ENCODE results near the gene SH3PXD2A. TPM values are rescaled to one million over a fixed set of nuclear protein-coding genes. Genes with fewer than 3 reads are reported as not detected.

Gene SH3PXD2A
- total RNA-seq, 4 donors from 2014 or later = 26.5 to 56.9 (median 33.3) TPM

DNA sequence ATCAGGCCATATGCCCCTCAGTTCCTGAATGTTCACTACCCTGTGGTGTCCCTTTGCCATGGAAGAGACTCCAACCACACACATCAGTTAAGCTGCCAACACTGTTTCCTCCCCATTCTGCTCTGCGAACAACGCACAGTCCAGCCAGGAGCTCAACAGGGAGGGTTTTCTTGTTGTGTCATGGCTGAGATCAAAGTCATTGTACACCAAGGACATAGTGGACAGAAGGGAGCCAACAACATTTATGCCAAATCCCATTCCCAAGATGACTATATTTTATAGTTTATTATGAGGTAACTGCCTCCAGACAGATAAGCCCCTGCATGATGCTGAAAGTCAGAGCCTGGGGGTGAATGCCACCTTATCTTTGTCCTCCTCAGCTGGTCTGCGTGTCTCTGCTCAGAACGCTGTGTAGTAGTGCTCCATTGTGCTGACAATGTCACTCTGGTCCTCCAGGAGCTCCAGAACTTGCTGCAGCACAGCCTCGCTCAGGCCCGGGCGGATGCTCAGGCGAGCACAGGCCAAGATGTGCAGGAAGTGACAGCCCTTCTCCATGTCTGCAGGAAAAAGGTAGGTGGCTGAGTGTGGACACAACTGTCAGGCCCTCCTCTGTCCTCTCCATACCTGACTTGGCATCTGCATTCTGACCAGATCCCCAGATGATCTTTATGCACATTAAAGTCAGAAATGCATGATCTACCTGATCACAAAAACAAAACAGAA is 27.1 kb upstream of the SH3PXD2A start:
- peaks cover 0 to 15% (median 4%) of the 10 kb centered on the region in 4 donors for H3K4me1 ChIP-seq
- TF ChIP-seq, protein P1, sequence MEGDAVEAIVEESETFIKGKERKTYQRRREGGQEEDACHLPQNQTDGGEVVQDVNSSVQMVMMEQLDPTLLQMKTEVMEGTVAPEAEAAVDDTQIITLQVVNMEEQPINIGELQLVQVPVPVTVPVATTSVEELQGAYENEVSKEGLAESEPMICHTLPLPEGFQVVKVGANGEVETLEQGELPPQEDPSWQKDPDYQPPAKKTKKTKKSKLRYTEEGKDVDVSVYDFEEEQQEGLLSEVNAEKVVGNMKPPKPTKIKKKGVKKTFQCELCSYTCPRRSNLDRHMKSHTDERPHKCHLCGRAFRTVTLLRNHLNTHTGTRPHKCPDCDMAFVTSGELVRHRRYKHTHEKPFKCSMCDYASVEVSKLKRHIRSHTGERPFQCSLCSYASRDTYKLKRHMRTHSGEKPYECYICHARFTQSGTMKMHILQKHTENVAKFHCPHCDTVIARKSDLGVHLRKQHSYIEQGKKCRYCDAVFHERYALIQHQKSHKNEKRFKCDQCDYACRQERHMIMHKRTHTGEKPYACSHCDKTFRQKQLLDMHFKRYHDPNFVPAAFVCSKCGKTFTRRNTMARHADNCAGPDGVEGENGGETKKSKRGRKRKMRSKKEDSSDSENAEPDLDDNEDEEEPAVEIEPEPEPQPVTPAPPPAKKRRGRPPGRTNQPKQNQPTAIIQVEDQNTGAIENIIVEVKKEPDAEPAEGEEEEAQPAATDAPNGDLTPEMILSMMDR (IDR thresholded peaks at IDR 0.05) = no peak
- no peak for TF ChIP-seq EP300 (IDR thresholded peaks at IDR 0.05; ENCODE audit: low read depth)
- TF ChIP-seq POLR2A (IDR thresholded peaks at IDR 0.05) = no peak
- TF ChIP-seq POLR2AphosphoS5 (IDR thresholded peaks at IDR 0.05) = no peak
- H3K36me3 ChIP-seq = peaks cover 0 to 27% (median 6%) of the 10 kb centered on the region in 4 donors
- H3K27ac ChIP-seq = no peak overlapping the region
- WGBS, 2 donors (ENCODE audit: low coverage in 1 of 2) = 90% methylated on average over 8 of the region's 8 CpGs; no CpG with 5 or more reads in 1 of the 2 donors
- H3K9me3 ChIP-seq = no peaks in the 10 kb centered on the region
- DNase-seq = no peak
- no peaks in the 10 kb centered on the region for H3K27me3 ChIP-seq
- intact Hi-C loops (cut with DNase I; ENCODE audit: low total_unique reads) = loop anchor here (10.0 kb wide), 1 partner anchor 232 kb away; no protein-coding TSS in a partner anchor
- in situ Hi-C loops (cut with MboI; ENCODE audit: low pct_ligation_motif_present in 1 of 4, low pct_unique_long_range_greater_than_20kb in 1 of 4, low sequenced_read_pairs in 3 of 4) = loop anchor here in 2 of 4 donors (25.0 kb wide), 2 partner anchors 205 to 330 kb away; partner anchors contain the start of gene COL17A1 (in 1 of the 2)
- no peak overlapping the region for H3K4me3 ChIP-seq

DNA sequence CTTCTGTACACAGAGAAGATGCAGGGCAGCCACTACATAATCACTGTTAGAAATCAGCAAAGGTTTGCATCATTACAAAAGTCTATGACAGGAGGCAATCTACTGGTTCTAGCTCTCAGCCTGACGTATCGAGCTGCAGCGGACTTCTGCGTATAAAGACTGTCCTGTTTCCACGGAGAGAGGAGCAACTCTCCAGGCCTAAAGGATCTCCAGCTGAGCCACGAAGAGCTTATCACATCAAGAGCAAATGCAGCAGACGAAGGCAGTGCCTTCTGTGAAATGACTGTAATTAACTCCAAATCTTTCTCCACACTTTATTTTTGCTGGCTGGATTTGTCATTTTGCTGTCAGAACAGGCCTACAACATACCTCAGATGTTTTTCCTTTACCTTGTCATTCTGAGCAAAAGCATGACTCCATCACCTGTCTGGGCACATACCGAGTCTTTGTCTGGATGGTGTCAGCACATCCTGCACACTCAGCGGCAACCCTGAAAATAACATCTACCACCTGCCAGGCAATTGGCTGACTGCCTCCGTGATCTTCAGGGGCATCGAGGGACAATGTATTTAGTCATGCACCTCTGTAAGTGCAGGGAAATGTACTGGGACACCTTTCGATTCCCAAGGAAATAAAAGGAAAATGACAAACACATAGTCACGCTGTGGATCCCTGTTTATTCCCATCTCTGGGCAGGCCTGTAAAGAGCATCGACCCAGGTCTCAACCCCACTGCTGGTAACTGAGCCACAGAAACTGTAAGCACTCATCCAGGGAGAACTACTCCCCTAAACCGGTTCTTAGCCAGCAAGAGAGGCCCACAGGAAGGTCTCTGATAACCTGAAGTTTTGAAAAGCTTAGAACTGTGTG is 26.3 kb upstream of the SH3PXD2A start:
- intact Hi-C loops (cut with DNase I; ENCODE audit: low total_unique reads) (loop anchor here (10.0 kb wide), 1 partner anchor 233 kb away; no protein-coding TSS in a partner anchor), in situ Hi-C loops (cut with MboI; ENCODE audit: low pct_ligation_motif_present in 1 of 4, low pct_unique_long_range_greater_than_20kb in 1 of 4, low sequenced_read_pairs in 3 of 4) (loop anchor here in 2 of 4 donors (25.0 kb wide), 2 partner anchors 206 to 331 kb away; partner anchors contain the start of gene COL17A1 (in 1 of the 2))
- DNase-seq = no peak
- Histone ChIP-seq H3K27ac (no peak overlapping the region), H3K9me3 (no peaks in the 10 kb centered on the region), H3K4me1 (peaks cover 0 to 7% (median 0%) of the 10 kb centered on the region in 4 donors), H3K4me3 (no peak overlapping the region), H3K27me3 (no peaks in the 10 kb centered on the region), H3K36me3 (peaks cover 0 to 32% (median 6%) of the 10 kb centered on the region in 4 donors)
- TF ChIP-seq, protein P1 (IDR thresholded peaks at IDR 0.05) = no peak
- TF ChIP-seq EP300 (IDR thresholded peaks at IDR 0.05; ENCODE audit: low read depth) (no peak), POLR2AphosphoS5 (IDR thresholded peaks at IDR 0.05) (no peak), POLR2A (IDR thresholded peaks at IDR 0.05) (no peak)
- WGBS, 2 donors (ENCODE audit: low coverage in 1 of 2) = 85 to 92% methylated on average over 14 to 15 of the region's 15 CpGs

DNA sequence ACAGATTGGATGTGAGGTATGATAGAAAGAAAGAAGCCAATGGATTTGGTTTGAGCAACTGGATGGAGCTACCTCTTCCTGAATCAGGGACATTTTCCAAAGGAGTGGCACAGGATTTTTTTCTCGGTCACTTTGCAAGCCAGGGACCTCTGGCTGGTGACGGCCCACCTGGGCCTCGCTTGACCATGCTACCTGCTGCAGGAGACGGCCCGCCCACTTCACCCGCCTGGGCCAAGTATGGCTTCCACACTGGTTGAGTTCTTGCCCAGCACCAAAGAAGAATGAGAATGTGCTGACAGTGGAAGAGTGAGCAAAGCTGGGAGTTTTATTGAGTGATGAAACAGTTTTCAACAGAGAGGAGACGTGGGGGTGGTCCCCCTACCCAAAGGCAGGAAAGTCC is 24.5 kb upstream of the SH3PXD2A start:
- whole genome bisulfite sequencing, 2 donors (ENCODE audit: low coverage in 1 of 2) = 87 to 100% methylated on average over 1 to 7 of the region's 7 CpGs
- peaks cover 0 to 3% (median 0%) of the 10 kb centered on the region in 4 donors for H3K4me1 ChIP-seq
- TF ChIP-seq, protein P1 (IDR thresholded peaks at IDR 0.05) = no peak
- TF ChIP-seq EP300 (IDR thresholded peaks at IDR 0.05; ENCODE audit: low read depth) (no peak), POLR2A (IDR thresholded peaks at IDR 0.05) (no peak), POLR2AphosphoS5 (IDR thresholded peaks at IDR 0.05) (no peak)
- DNase-seq = no peak
- in situ Hi-C loops (cut with MboI; ENCODE audit: low pct_ligation_motif_present in 1 of 4, low pct_unique_long_range_greater_than_20kb in 1 of 4, low sequenced_read_pairs in 3 of 4) = loop anchor here in 2 of 4 donors (25.0 kb wide), 2 partner anchors 207 to 332 kb away; partner anchors contain the start of gene COL17A1 (in 1 of the 2)
- peaks cover 0 to 32% (median 6%) of the 10 kb centered on the region in 4 donors for H3K36me3 ChIP-seq
- no peak overlapping the region for H3K27ac ChIP-seq
- no peaks in the 10 kb centered on the region for H3K9me3 ChIP-seq
- H3K4me3 ChIP-seq = no peak overlapping the region
- no peaks in the 10 kb centered on the region for H3K27me3 ChIP-seq
- intact Hi-C loops (cut with DNase I; ENCODE audit: low total_unique reads) = loop anchor here (10.0 kb wide), 1 partner anchor 235 kb away; no protein-coding TSS in a partner anchor
